K562 (cell line): ENCODE results near the gene CLCN6. TPM values are rescaled to one million over a fixed set of nuclear protein-coding genes. Genes with fewer than 3 reads are reported as not detected.
A peak's percentile ranks its signal among the peaks of the same experiment; 100 is the strongest.

Source experiments
- CC2D1A ChIP-seq: fragments of 450-650 bp; IDR thresholded peaks from 2 replicates; pipeline ENCODE4 v1.6.1; 2017; ENCODE audit warnings: mild to moderate bottlenecking
- HDAC1 ChIP-seq, 2 experiments: fragments of 450-650 bp; IDR thresholded peaks; 2 replicates each; pipeline ENCODE4 v1.6.1; 2016 to 2017; ENCODE audit warnings: inconsistent platforms in 1 of 2, mild to moderate bottlenecking in 1 of 2, moderate library complexity in 1 of 2
- MYNN ChIP-seq, 2 experiments: sonication (generic); formaldehyde crosslinking in 1 of 2; IDR thresholded peaks; 2 replicates each; pipeline versions ENCODE4 v1.5.0 to v1.6.1; 2016 to 2020; ENCODE audit warnings: antibody characterized with exemption in 1 of 2, missing genetic modification reagents in 1 of 2
- NCOA1 ChIP-seq: fragments of 450-650 bp; IDR thresholded peaks from 2 replicates; pipeline ENCODE4 v1.6.1; 2016; ENCODE audit warnings: low read depth
- TEAD1 ChIP-seq, 2 experiments: fragments of 450-650 bp in 1 of 2; sonication (generic) in 1 of 2; formaldehyde crosslinking; IDR thresholded peaks; 2 replicates each; pipeline versions ENCODE4 v1.4.0 to v1.8.0; 2020 to 2022; ENCODE audit warnings: mild to moderate bottlenecking in 2 of 2, missing genetic modification reagents in 1 of 2
- polyA plus RNA-seq, 8 experiments: library from polyadenylated mRNA; depleted of rRNA in 4 of 8; stranded (reverse) in 5 of 8; unstranded in 3 of 8; fragments of >200 nt; fragmentation: Nextera tagmentation in 2 of 8; fragmentation: Illumina TruSeq in 1 of 8; extraction: Ambion mirVana in 2 of 8; extraction: Trizol in 1 of 8; gene quantifications; 2 replicates each; pipeline versions ENCODE4 v1.2.1 to v1.2.3, GENCODE V29; 2011 to 2014; ENCODE audit warnings: inconsistent platforms in 1 of 8, missing spikeins in 1 of 8
- total RNA-seq, 7 experiments: library from RNA; depleted of rRNA in 6 of 7; stranded (reverse); fragments of >200 nt in 6 of 7; fragmentation: Illumina TruSeq in 2 of 7; extraction: Trizol in 2 of 7; gene quantifications; 2 replicates each; pipeline versions ENCODE4 v1.2.1 to v1.2.3, GENCODE V29; 2011 to 2021; ENCODE audit warnings: low replicate concordance in 1 of 7
- TF ChIP-seq, protein P1 (sequence below): sonication (generic); formaldehyde crosslinking; IDR thresholded peaks from 2 replicates; pipeline ENCODE4 v1.8.0; 2022; ENCODE audit warnings: mild to moderate bottlenecking, missing genetic modification reagents
- TF ChIP-seq, protein P2 (sequence below): sonication (generic); formaldehyde crosslinking; IDR thresholded peaks from 2 replicates; pipeline ENCODE4 v1.8.1; 2023; ENCODE audit warnings: mild to moderate bottlenecking, missing genetic modification reagents, moderate library complexity
- TF ChIP-seq, protein P3 (sequence below), 2 experiments: fragments of 450-650 bp; IDR thresholded peaks; 2 replicates each; pipeline ENCODE4 v1.6.1; 2016; ENCODE audit warnings: mild to moderate bottlenecking in 2 of 2, borderline replicate concordance in 1 of 2, low read depth in 1 of 2, moderate library complexity in 1 of 2
- TF ChIP-seq, protein P4 (sequence below): fragments of 450-650 bp; formaldehyde crosslinking; IDR thresholded peaks from 2 replicates; pipeline ENCODE4 v1.4.0; 2020; ENCODE audit warnings: mild to moderate bottlenecking, moderate library complexity

CLCN6 gene
- total and polyA plus RNA-seq, 9 of the 15 experiments (the other 6 are each of a cell fraction or from before 2014, with no cell fraction given) = 2.0 to 21.8 (median 13.6) TPM

DNA sequence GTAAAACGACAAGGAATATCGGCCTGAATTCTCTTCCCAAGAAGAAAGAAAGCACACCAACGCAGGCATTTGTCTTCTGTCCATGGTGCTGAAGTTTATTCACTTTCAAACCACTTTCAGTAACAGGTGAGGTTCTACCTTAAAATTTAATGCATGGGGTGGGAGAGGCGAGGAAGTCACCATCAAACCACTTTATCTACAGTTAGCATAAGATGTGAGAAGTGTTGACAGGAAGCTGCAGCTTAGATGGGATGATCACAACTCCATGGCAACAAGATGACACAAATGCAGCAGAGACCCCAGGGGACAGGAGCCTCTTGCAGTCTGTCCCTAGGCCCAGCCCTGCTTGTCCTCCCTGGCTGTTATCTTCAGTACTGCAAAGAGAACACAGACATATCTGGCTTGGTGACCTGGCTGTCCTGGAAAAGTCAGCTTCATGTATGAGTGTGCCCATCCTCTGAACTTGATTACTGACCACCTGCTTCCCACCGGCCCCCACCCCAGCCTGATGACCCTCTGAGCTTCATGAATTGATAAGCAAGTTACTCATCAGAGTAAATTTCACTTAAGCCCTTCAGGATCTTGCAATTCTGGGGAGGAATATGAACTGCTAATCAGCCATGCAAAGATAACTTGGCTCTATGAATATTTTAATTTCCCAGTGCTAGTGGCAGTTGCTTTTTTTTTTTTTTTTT is 39.8 kb downstream of the CLCN6 start (continued):
- TF ChIP-seq, protein P1, sequence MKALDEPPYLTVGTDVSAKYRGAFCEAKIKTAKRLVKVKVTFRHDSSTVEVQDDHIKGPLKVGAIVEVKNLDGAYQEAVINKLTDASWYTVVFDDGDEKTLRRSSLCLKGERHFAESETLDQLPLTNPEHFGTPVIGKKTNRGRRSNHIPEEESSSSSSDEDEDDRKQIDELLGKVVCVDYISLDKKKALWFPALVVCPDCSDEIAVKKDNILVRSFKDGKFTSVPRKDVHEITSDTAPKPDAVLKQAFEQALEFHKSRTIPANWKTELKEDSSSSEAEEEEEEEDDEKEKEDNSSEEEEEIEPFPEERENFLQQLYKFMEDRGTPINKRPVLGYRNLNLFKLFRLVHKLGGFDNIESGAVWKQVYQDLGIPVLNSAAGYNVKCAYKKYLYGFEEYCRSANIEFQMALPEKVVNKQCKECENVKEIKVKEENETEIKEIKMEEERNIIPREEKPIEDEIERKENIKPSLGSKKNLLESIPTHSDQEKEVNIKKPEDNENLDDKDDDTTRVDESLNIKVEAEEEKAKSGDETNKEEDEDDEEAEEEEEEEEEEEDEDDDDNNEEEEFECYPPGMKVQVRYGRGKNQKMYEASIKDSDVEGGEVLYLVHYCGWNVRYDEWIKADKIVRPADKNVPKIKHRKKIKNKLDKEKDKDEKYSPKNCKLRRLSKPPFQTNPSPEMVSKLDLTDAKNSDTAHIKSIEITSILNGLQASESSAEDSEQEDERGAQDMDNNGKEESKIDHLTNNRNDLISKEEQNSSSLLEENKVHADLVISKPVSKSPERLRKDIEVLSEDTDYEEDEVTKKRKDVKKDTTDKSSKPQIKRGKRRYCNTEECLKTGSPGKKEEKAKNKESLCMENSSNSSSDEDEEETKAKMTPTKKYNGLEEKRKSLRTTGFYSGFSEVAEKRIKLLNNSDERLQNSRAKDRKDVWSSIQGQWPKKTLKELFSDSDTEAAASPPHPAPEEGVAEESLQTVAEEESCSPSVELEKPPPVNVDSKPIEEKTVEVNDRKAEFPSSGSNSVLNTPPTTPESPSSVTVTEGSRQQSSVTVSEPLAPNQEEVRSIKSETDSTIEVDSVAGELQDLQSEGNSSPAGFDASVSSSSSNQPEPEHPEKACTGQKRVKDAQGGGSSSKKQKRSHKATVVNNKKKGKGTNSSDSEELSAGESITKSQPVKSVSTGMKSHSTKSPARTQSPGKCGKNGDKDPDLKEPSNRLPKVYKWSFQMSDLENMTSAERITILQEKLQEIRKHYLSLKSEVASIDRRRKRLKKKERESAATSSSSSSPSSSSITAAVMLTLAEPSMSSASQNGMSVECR (CRISPR knock-in tag) = peak; percentile 45; the same call in 1 of the 2 replicates
- TF ChIP-seq, protein P2, sequence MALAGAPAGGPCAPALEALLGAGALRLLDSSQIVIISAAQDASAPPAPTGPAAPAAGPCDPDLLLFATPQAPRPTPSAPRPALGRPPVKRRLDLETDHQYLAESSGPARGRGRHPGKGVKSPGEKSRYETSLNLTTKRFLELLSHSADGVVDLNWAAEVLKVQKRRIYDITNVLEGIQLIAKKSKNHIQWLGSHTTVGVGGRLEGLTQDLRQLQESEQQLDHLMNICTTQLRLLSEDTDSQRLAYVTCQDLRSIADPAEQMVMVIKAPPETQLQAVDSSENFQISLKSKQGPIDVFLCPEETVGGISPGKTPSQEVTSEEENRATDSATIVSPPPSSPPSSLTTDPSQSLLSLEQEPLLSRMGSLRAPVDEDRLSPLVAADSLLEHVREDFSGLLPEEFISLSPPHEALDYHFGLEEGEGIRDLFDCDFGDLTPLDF = 0 out of 2 replicates have a peak, but pooled peaks have one; percentile 44
- TF ChIP-seq HDAC1 (IDR thresholded peaks at IDR 0.05) (peak in 1 of 2 experiments; percentile 34; a peak in 1 of 4 replicates), NCOA1 (0 out of 2 replicates have a peak, but pooled peaks have one; percentile 47), TEAD1 (CRISPR knock-in tag; IDR thresholded peaks at IDR 0.05) (0 out of 4 replicates have a peak, but pooled peaks of 1 of the 2 experiments have one; percentile 25), MYNN (IDR thresholded peaks at IDR 0.05) (no peak), MYNN (CRISPR knock-in tag; IDR thresholded peaks at IDR 0.05) (no peak), CC2D1A (no peak)
- TF ChIP-seq, protein P3, sequence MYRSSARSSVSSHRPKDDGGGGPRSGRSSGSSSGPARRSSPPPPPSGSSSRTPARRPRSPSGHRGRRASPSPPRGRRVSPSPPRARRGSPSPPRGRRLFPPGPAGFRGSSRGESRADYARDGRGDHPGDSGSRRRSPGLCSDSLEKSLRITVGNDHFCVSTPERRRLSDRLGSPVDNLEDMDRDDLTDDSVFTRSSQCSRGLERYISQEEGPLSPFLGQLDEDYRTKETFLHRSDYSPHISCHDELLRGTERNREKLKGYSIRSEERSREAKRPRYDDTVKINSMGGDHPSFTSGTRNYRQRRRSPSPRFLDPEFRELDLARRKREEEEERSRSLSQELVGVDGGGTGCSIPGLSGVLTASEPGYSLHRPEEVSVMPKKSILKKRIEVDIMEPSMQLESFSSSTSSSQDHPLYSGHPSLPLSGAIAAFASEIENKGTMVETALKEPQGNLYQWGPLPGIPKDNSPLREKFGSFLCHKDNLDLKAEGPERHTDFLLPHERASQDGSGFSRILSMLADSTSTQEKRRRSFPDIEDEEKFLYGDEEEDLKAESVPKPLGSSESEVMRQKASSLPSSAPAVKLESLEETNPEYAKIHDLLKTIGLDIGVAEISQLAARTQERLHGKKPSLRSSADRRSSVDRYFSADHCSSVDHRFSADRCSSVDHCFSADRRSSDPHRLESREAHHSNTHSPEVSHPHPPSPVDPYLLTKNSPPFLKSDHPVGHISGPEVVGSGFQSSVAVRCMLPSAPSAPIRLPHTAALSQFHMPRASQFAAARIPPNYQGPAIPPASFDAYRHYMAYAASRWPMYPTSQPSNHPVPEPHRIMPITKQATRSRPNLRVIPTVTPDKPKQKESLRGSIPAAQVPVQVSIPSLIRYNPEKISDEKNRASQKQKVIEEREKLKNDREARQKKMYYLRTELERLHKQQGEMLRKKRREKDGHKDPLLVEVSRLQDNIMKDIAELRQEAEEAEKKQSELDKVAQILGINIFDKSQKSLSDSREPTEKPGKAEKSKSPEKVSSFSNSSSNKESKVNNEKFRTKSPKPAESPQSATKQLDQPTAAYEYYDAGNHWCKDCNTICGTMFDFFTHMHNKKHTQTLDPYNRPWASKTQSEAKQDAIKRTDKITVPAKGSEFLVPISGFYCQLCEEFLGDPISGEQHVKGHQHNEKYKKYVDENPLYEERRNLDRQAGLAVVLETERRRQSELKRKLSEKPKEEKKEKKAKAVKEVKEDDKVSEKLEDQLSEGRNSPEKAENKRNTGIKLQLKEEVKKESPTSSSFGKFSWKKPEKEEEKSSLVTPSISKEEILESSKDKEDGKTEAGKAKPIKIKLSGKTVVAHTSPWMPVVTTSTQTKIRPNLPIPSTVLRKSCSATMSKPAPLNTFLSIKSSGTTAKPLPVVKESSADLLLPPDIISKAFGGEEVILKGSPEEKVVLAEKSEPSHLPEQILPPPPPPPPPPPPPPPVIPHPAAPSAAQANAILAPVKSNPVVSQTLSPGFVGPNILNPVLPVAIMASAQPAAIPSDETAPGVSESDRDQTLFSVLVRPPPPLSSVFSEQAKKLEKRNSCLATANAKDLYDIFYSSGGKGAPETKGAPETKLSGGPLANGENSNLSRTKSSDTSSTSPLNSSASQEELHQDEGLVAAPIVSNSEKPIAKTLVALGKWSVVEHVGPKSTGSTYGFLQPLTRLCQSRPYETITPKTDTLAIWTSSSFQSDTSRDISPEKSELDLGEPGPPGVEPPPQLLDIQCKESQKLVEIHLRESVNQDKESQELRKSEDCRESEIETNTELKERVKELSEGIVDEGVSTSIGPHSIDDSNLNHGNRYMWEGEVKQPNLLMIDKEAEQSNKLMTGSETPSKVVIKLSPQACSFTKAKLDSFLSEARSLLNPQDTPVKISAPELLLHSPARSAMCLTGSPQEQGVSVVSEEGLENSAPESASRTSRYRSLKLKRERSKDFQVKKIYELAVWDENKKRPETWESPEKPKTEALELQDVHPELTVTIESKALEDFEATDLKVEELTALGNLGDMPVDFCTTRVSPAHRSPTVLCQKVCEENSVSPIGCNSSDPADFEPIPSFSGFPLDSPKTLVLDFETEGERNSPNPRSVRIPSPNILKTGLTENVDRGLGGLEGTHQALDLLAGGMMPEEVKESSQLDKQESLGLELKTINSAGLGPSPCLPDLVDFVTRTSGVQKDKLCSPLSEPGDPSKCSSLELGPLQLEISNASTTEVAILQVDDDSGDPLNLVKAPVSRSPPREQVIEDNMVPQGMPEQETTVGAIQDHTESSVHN (IDR thresholded peaks at IDR 0.05; ENCODE audit: borderline replicate concordance in 1 of 2, low read depth in 1 of 2) = no peak
- TF ChIP-seq, protein P4, sequence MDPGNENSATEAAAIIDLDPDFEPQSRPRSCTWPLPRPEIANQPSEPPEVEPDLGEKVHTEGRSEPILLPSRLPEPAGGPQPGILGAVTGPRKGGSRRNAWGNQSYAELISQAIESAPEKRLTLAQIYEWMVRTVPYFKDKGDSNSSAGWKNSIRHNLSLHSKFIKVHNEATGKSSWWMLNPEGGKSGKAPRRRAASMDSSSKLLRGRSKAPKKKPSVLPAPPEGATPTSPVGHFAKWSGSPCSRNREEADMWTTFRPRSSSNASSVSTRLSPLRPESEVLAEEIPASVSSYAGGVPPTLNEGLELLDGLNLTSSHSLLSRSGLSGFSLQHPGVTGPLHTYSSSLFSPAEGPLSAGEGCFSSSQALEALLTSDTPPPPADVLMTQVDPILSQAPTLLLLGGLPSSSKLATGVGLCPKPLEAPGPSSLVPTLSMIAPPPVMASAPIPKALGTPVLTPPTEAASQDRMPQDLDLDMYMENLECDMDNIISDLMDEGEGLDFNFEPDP (CRISPR knock-in tag) = no peak
